Activated B cell treated with CpG ODN at 0.5 μM for 24 hours (primary cell): ENCODE measurements around the gene VEPH1. TPM values are rescaled to one million over a fixed set of nuclear protein-coding genes. Genes with fewer than 3 reads are reported as not detected.

Experiments
- ATAC-seq: fragments of 200-7000 bp; cut with Tn5 transposase; one replicate; pipeline ENCODE4 v1.10.0; 2021; ENCODE audit warnings: low read depth, mild to moderate bottlenecking, moderate library complexity
- CTCF ChIA-PET: fragments of 350-600 bp; sonication (Branson Sonifier 250); formaldehyde crosslinking; loops from one replicate; lab custom pipeline; 2021; ENCODE audit warnings: antibody characterized with exemption; lab: Charles Lee
- POLR2A ChIA-PET: fragments of 350-600 bp; sonication (Branson Sonifier 250); formaldehyde crosslinking; loops from one replicate; lab custom pipeline; 2021; ENCODE audit warnings: antibody characterized with exemption; lab: Charles Lee
- DNase-seq: peaks from one replicate; pipeline ENCODE4 v3.0.0; 2022
- H3K27ac Mint-ChIP-seq: one replicate; pipeline ENCODE4 v1.8.0; 2020; ENCODE audit warnings: mixed read lengths
- H3K27me3 Mint-ChIP-seq: one replicate; pipeline ENCODE4 v1.8.0; 2021; ENCODE audit warnings: mixed read lengths
- H3K36me3 Mint-ChIP-seq: one replicate; pipeline ENCODE4 v1.8.0; 2021; ENCODE audit warnings: low read depth, mixed read lengths
- H3K4me1 Mint-ChIP-seq: one replicate; pipeline ENCODE4 v1.8.0; 2021; ENCODE audit warnings: mixed read lengths
- H3K4me3 Mint-ChIP-seq: one replicate; pipeline ENCODE4 v1.8.0; 2020; ENCODE audit warnings: mild to moderate bottlenecking, mixed read lengths
- H3K9me3 Mint-ChIP-seq: one replicate; pipeline ENCODE4 v1.8.0; 2020; ENCODE audit warnings: mixed read lengths
- CTCF ChIP-seq: fragments of 200-600 bp; IDR thresholded peaks from one replicate; pipeline ENCODE4 v1.8.0; 2022; ENCODE audit warnings: antibody characterized with exemption, mild to moderate bottlenecking
- intact Hi-C: fragments of 100-400 bp; cut with micrococcal nuclease; formaldehyde crosslinking; loops from one replicate; pipeline ENCODE4 v1.15.1; 2024
- total RNA-seq: library from RNA; stranded (reverse); gene quantifications from 2 replicates; pipeline ENCODE4 v1.2.3, GENCODE V29; 2022

The VEPH1 gene
- total RNA-seq, 1 donor from 2014 or later: not detected

DNA sequence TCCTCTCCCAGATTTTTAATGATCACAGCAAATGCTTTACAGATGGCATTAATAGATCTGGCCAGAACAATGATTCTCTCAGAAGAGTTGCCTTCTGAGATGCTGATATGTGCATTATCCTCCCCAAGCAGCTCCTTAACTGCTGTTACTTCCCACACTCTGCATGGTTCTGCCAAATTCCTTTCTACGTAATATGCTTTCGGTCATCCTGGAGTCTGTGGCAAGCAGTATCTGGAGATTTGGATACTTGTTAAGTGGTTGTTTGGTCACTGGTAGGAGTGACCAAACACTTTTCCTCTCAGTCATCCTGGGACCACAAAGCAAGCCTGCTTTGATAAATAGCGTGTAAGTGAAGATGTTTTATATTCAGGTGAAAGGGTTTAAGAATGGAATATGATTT, 272.1 kb downstream of the VEPH1 start:
- Mint-ChIP-seq H3K27ac (no peak overlapping the region), H3K36me3 (no peaks in the 10 kb centered on the region), H3K9me3 (no peaks in the 10 kb centered on the region), H3K27me3 (no peaks in the 10 kb centered on the region), H3K4me1 (peaks cover 1% of the 10 kb centered on the region), H3K4me3 (no peak overlapping the region)
- ATAC-seq: no peak
- DNase-seq: no peak
- intact Hi-C loops: no loop called here
- CTCF ChIA-PET: interaction anchor here (1.0 kb wide), 1 partner anchor 29 kb away, joined by 3 read pairs; no protein-coding TSS in a partner anchor
- TF ChIP-seq CTCF: no peak
- POLR2A ChIA-PET: no interaction called here

GRCh38 chr3:157226173-157226847, 276.9 kb downstream of the VEPH1 start:
- ChIA-PET CTCF (no interaction called here), POLR2A (no interaction called here)
- ATAC-seq (no peak), DNase-seq (no peak)
- H3K9me3 Mint-ChIP-seq: no peaks in the 10 kb centered on the region
- no peak overlapping the region for H3K27ac Mint-ChIP-seq
- intact Hi-C loops: no loop called here
- H3K4me3 Mint-ChIP-seq: no peak overlapping the region
- TF ChIP-seq CTCF: no peak
- H3K4me1 Mint-ChIP-seq: peaks cover 2% of the 10 kb centered on the region
- H3K27me3 Mint-ChIP-seq: no peaks in the 10 kb centered on the region
- no peaks in the 10 kb centered on the region for H3K36me3 Mint-ChIP-seq

DNA sequence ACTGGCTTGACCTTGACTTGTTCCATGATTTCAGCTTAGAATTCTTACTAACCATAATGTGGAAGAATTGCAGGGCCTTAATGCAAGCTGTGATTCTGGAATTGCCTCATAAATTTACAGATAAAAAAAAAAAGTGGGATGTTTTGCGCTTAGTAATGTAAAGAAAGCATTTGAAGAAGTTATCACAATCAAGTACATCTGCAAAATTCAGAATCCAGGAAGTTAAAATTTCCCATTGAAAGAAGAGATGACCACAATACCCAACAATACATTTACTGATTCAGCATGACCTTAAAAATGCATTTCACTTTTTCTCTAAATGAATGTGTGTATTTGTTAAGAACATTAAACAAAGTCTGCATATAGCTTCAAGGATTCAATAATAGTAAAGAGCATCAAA, 278.2 kb downstream of the VEPH1 start:
- ChIA-PET POLR2A (interaction anchor here (1.2 kb wide), 1 partner anchor 50 kb away, joined by 3 read pairs; no protein-coding TSS in a partner anchor), CTCF (no interaction called here)
- Mint-ChIP-seq H3K27ac (no peak overlapping the region), H3K36me3 (no peaks in the 10 kb centered on the region), H3K9me3 (no peaks in the 10 kb centered on the region), H3K4me1 (peaks cover 2% of the 10 kb centered on the region), H3K27me3 (no peaks in the 10 kb centered on the region), H3K4me3 (no peak overlapping the region)
- intact Hi-C loops: no loop called here
- ATAC-seq (no peak), DNase-seq (no peak)
- TF ChIP-seq CTCF: no peak

DNA sequence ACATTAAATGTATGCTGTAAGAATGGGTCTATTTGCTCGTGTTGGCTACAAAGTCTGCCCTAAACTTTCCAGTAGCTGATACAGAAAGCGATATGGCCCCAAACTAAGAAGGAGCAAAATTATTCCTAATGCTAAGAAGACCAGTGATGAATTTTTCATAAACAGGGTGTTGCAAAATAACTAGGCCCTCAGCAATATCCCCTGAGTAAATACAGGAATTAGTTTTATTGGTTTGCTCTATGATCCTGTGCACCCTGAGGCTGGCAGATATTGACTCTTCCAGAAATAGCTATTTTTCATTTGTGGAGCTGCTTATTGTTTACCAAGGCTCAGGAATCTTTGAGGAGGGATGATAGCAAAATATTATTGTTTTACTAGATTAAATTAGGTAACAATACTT, 282.3 kb downstream of the VEPH1 start:
- ChIA-PET CTCF (no interaction called here), POLR2A (no interaction called here)
- intact Hi-C loops: no loop called here
- Mint-ChIP-seq H3K4me3 (no peak overlapping the region), H3K27ac (no peak overlapping the region), H3K9me3 (no peaks in the 10 kb centered on the region), H3K27me3 (no peaks in the 10 kb centered on the region), H3K4me1 (no peaks in the 10 kb centered on the region), H3K36me3 (no peaks in the 10 kb centered on the region)
- ATAC-seq: no peak
- no peak for DNase-seq
- TF ChIP-seq CTCF: no peak

GRCh38 chr3:157220211-157220610, 283.0 kb downstream of the VEPH1 start:
- Mint-ChIP-seq H3K4me1 (no peaks in the 10 kb centered on the region), H3K27ac (no peak overlapping the region), H3K27me3 (no peaks in the 10 kb centered on the region), H3K36me3 (no peaks in the 10 kb centered on the region), H3K4me3 (no peak overlapping the region), H3K9me3 (no peaks in the 10 kb centered on the region)
- no peak for TF ChIP-seq CTCF
- DNase-seq (no peak), ATAC-seq (no peak)
- ChIA-PET POLR2A (no interaction called here), CTCF (no interaction called here)
- intact Hi-C loops: no loop called here
